ENCODE data around the gene PFKFB4. TPM values are rescaled to one million over a fixed set of nuclear protein-coding genes. Genes with fewer than 3 reads are reported as not detected.
"Not testable (repeated sequence)": the region's sequence is repeated elsewhere in the genome, so short reads cannot be mapped to it uniquely, and the experiment has no call there.

Gene PFKFB4
- total RNA-seq, 1 donor from 2014 or later = 8.3 TPM

DNA sequence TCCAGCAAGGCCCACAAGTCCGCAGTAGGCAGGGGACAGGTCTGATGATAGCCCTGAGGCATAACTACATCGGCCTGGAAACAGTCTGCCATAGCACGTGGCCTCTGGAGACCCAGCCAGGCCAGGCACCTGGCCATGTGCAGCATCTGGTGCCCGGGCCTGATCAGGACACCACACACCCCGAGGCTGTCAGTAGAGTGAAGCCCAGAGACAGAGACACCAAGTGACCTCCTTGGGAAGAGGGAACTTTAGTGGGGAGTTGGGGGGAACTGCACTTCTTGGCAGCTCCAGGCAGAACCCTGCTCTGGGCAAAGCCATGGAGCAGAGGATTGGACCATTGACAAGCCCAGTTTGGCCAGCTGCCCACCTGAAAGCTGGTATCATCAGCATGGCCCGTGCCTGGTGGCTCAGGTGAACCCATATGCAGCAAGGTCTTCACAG, 53.9 kb downstream of the PFKFB4 start:
- intact Hi-C loops (cut with micrococcal nuclease) = no loop called here

DNA sequence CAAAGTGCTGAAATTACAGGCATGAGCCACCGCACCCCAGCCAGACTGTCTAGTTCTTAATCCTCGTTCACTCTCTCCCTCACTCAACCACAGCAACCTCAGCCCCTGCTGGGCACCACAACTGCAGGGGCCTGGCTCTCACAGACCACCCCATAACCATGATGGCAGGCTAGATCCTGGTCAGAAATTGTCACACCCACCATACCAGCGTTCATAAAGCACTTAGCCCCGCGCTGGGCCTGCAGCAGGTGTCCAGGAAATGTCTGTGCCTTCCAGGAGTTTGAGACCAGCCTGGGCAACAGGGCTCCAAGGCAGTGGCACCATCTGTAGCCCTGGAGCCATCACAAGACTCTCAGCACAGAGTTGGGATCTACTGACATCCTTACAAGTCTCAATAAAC, 54.5 kb downstream of the PFKFB4 start:
- intact Hi-C loops (cut with micrococcal nuclease) = no loop called here

GRCh38 chr3:48501196-48501595, 55.4 kb downstream of the PFKFB4 start:
- intact Hi-C loops (cut with micrococcal nuclease) = no loop called here

GRCh38 chr3:48500656-48501055, 55.9 kb downstream of the PFKFB4 start:
- intact Hi-C loops (cut with micrococcal nuclease) = no loop called here

DNA sequence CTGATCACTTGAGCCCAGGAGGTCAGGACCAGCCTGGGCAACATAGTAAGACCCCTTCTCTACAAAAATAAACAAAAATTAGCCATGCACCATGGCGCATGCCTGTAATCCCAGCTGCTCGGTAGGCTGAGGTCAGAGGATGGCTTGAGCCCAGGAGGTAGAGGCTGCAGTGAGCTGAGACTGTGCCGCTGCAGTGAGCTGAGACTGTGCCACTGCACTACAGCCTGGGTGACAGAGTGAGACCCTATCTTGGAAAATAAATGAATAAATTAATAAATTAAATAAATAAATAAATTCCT, 63.5 kb downstream of the PFKFB4 start:
- intact Hi-C loops (cut with micrococcal nuclease) = no loop called here

GRCh38 chr3:48492461-48493202, 64.0 kb downstream of the PFKFB4 start:
- intact Hi-C loops (cut with micrococcal nuclease) = no loop called here

DNA sequence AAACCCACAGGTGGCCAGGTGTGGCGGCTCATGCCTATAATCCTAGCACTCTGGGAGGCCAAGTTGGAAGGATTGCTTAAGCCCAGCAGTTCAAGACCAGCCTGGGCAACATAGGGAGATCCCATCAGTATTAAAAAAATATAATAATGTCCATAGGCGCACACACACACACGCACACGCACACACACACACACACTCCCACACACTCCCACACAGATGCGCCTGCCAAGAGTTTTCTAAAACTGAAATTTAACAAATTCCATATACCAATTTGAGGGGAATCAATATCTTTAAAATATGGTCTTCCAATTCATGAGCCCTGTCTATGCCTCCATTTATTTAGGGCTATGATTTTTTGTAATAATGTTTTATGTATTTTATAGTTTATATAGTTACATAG, 69.7 kb downstream of the PFKFB4 start:
- intact Hi-C loops (cut with micrococcal nuclease) = no loop called here

DNA sequence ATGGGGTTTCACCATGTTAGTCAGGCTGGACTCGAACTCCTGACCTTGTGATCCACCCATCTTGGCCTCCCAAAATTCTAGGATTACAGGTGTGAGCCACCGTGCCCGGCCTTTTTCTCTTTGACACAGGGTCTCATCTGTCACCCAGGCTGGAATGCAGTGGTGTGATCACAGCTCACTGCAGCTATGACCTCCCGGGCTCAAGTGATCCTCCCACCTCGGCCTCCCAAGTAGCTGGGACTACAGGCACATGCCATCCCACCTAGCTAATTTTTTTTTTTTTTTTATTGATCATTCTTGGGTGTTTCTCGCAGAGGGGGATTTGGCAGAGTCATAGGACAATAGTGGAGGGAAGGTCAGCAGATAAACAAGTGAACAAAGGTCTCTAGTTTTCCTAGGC, 73.8 kb downstream of the PFKFB4 start:
- intact Hi-C loops (cut with micrococcal nuclease) = not testable (repeated sequence)

DNA sequence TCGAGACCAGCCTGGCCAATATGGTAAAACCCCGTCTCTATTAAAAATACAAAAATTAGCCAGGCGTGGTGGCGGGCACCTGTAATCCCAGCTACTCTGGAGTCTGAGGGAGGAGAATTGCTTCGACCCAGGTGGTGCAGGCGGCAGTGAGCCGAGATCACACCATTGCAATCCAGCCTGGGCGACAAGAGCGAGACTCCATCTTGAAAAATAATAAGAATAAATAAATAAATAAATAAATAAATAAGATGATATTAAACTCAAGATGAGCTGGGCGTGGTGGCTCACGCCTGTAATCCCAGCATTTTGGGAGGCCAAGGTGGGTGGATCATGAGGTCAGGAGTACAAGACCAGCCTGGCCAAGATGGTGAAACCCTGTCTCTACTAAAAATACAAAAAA, 75.7 kb downstream of the PFKFB4 start:
- intact Hi-C loops (cut with micrococcal nuclease) = not testable (repeated sequence)

- intact Hi-C loops (cut with micrococcal nuclease) = loop anchor here (1.0 to 2.0 kb wide), 3 partner anchors 13 to 36 kb away; a partner anchor contains a TSS
These were observed 77.7 kb downstream of the PFKFB4 start for GRCh38 chr3:48478626-48479555.

GRCh38 chr3:48477959-48478520, 78.6 kb downstream of the PFKFB4 start:
- intact Hi-C loops (cut with micrococcal nuclease) = loop anchor here (2.0 kb wide), 2 partner anchors 29 to 37 kb away; no protein-coding TSS in a partner anchor

DNA sequence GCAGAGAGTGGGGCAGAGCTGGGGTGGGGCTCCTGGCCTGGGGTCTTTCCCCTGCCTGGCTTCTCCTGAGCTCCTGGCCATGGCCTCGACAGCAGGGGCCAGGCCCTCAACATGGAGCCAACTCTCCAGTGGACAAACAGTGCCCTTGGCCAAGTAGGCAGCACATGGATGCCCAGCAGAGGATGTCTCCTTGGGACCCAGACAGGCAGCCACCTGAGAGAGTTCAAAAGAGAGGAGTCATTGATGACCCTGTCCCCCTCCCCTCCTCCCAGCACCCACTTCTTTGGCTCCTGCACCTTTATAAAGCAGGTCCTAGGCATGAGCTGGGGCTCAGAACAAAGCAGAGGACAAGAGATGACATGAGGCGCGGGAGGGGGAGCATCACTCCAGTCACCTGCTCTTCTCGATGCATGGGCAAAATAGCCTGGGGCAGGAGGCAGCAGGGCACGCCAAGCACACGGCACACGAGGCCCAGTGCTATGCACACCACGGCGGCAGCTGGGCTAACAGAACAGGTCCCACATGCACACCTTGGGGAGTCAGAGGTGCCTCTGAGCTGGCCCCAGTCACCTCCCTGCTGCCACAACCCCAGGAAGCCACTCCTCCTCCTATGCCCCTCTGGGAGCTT, 80.1 kb downstream of the PFKFB4 start:
- intact Hi-C loops (cut with micrococcal nuclease) = no loop called here

DNA sequence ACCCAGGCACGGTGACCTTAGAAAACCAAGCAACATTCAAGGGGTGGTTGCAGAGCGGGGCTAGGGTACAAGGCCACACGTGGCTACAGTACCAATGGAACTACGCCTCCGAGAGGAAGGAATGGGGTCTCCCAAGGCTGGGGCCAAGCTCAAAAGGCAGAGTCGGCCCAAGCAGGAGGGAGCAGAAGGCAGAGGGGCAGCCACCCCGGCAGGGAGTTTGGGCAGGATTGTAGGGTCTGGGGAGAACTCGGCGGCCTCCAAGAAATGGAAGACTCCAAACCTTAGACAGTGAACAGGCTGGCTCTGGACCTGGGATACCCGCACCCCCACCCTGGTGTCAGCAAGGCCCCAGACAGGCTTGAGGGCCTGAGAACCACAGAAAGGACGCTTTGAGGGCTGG, 81.4 kb downstream of the PFKFB4 start:
- intact Hi-C loops (cut with micrococcal nuclease) = no loop called here

DNA sequence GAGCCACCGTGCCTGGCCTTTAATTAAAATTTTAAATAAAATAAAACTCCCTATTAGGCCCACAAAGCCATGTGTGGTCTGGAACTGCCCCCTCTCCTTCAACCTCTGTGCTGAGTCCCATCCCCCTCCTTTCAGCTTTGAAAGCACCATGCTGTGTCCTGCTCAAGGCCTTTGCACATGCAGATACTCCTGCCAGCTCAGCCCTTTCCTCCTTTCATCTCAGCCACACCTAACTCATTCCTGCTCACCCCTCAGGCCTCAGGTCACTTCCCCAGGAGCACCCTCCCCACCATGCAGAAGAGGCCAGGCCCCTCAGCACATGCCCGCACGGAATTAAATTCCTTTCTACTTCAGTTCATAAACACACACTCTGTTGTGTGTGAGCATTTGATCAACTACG, 82.0 kb downstream of the PFKFB4 start:
- intact Hi-C loops (cut with micrococcal nuclease) = no loop called here

- intact Hi-C loops (cut with micrococcal nuclease) = not testable (repeated sequence)
These were observed 82.6 kb downstream of the PFKFB4 start for GRCh38 chr3:48474031-48474430.

- intact Hi-C loops (cut with micrococcal nuclease) = loop anchor here (2.0 kb wide), 2 partner anchors 33 to 83 kb away; partner anchors contain the start of genes CCDC51, PFKFB4 and TMA7
These were observed 83.0 kb downstream of the PFKFB4 start for GRCh38 chr3:48473617-48473952.

- intact Hi-C loops (cut with micrococcal nuclease) = loop anchor here (1.0 to 2.0 kb wide), 3 partner anchors 32 to 183 kb away; partner anchors contain the start of genes CCDC51, PFKFB4 and TMA7
These were observed 83.5 kb downstream of the PFKFB4 start for GRCh38 chr3:48472923-48473616.

- intact Hi-C loops (cut with micrococcal nuclease) = loop anchor here (1.0 to 2.0 kb wide), 3 partner anchors 32 to 184 kb away; partner anchors contain the start of genes CCDC51, PFKFB4 and TMA7
These were observed 84.0 kb downstream of the PFKFB4 start for GRCh38 chr3:48472673-48472922.

- intact Hi-C loops (cut with micrococcal nuclease) = no loop called here
These were observed 86.3 kb downstream of the PFKFB4 start for GRCh38 chr3:48470286-48470685.

DNA sequence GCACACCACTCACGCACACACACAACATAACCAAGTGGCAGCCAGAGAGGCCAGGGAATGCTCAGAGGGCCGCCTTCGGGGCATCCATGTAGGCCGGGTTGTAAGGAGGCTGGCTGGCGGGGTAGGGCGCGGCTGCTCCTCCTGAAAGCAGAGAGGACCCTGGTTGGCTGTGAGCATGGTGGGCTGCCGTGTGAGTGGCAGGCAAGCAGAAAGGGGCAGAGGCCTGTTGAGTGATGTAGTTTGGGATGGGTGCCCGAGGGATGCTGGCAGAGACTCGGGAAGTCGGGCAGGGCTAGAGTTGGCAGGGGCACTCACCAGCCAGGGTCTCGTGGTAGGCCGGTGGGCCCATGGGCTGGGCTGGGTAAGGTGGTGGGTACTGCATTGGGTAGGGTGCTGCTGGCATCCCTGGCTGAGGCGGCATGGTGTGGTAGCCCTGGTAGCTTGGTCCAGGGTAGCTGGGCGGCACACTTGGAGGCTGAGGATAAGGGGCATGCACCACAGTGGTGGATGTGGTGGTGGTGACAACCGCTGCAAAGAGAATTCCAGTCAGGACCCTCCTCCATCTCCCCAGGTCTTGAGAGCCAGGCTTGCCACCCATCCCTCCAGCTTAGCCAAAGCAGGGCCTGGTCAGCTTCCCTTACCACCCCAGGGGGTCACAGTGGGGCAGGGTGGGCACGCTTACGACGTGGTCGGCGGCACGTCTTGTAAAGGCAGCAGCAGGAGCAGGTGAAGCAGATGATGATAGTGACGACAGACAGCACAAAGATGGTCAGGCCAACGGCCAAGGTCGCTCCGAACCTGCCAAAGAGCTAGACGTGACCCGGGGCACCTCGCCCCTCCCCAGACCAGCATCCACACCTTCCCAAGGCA, 87.3 kb downstream of the PFKFB4 start:
- intact Hi-C loops (cut with micrococcal nuclease) = no loop called here

Measured in T-helper 2 cell treated with Interferon-gamma antibody and Interleukin-4, amounts not matched to agents 100 ng/mL and 5 ng/mL, for 36 hours (primary cell).